AG04450 (cell line): ENCODE data around the gene AKT2. TPM values are rescaled to one million over a fixed set of nuclear protein-coding genes. Genes with fewer than 3 reads are reported as not detected.

Experiments
- CTCF ChIA-PET: fragments of 300-600, 350-600 bp; formaldehyde crosslinking; extraction: SDS; loops from one replicate; lab custom pipeline; 2022; ENCODE audit warnings: antibody characterized with exemption, inconsistent platforms; lab: Charles Lee
- POLR2A ChIA-PET: fragments of 350-600 bp; formaldehyde crosslinking; extraction: SDS; loops from one replicate; lab custom pipeline; 2021; ENCODE audit warnings: antibody characterized with exemption, inconsistent platforms; lab: Yijun Ruan, JAX
- DNase-seq: peaks from one replicate; pipeline ENCODE4 v3.0.0-alpha.2; 2011; ENCODE audit warnings: low read depth, low spot score
- H3K27ac ChIP-seq: one replicate; pipeline ENCODE4 v1.5.1; 2012; ENCODE audit warnings: low read depth, low read length, control low read depth
- H3K27me3 ChIP-seq: one replicate; pipeline ENCODE4 v1.6.0; 2012; ENCODE audit warnings: low read length; ENCODE audit not compliant: control insufficient read depth, insufficient read depth
- H3K4me3 ChIP-seq: 2 replicates; pipeline ENCODE4 v1.5.1; 2011; ENCODE audit warnings: mild to moderate bottlenecking, low read depth, low read length, control low read depth
- H3K9me3 ChIP-seq: 2 replicates; pipeline ENCODE4 v1.5.1; 2012; ENCODE audit warnings: low read length; ENCODE audit not compliant: control insufficient read depth, insufficient read depth
- CTCF ChIP-seq: IDR thresholded peaks from 2 replicates; pipeline ENCODE4 v1.5.1; 2011; ENCODE audit warnings: low read depth, low read length, control low read depth, inconsistent platforms
- polyA plus RNA-seq: library from polyadenylated mRNA; depleted of rRNA; stranded (reverse); fragments of >200 nt; gene quantifications from 2 replicates; pipeline ENCODE4 v1.2.3, GENCODE V29; 2011

The AKT2 gene
- polyA plus RNA-seq, 1 experiment, result 99.8 TPM

GRCh38 chr19:40229926-40230417 is 55.2 kb downstream of the AKT2 start:
- H3K9me3 ChIP-seq, result no peaks in the 10 kb centered on the region; the same call in 1 of the 2 replicates
- DNase-seq, result no peak
- no peak for TF ChIP-seq CTCF
- ChIA-PET POLR2A (no interaction called here), CTCF (interaction anchor here (1.1 kb wide), 1 partner anchor 90 kb away, joined by 3 read pairs; no protein-coding TSS in a partner anchor)
- no peak overlapping the region for H3K27ac ChIP-seq
- peaks cover 3% of the 10 kb centered on the region for H3K27me3 ChIP-seq
- H3K4me3 ChIP-seq, result no peak overlapping the region

- DNase-seq, result no peak
- Histone ChIP-seq H3K4me3 (no peak overlapping the region), H3K9me3 (no peaks in the 10 kb centered on the region; the same call in 1 of the 2 replicates), H3K27ac (no peak overlapping the region), H3K27me3 (peaks cover 5% of the 10 kb centered on the region)
- CTCF ChIA-PET, result no interaction called here
- POLR2A ChIA-PET, result no interaction called here
- no peak for TF ChIP-seq CTCF
Observed at GRCh38 chr19:40229484-40229883, 55.7 kb downstream of the AKT2 start.

GRCh38 chr19:40228863-40229262 is 56.3 kb downstream of the AKT2 start:
- no peak overlapping the region for H3K27ac ChIP-seq
- no peak for DNase-seq
- CTCF ChIA-PET, result interaction anchor here (1.4 kb wide), 1 partner anchor 89 kb away, joined by 4 read pairs; no protein-coding TSS in a partner anchor
- peaks cover 7% of the 10 kb centered on the region for H3K27me3 ChIP-seq
- H3K4me3 ChIP-seq, result no peak overlapping the region
- no peak for TF ChIP-seq CTCF
- POLR2A ChIA-PET, result no interaction called here
- no peaks in the 10 kb centered on the region; the same call in 1 of the 2 replicates for H3K9me3 ChIP-seq

- CTCF ChIA-PET, result interaction anchor here (1.4 kb wide), 1 partner anchor 88 kb away, joined by 4 read pairs; no protein-coding TSS in a partner anchor
- DNase-seq, result no peak
- Histone ChIP-seq H3K4me3 (no peak overlapping the region), H3K27me3 (peaks cover 7% of the 10 kb centered on the region), H3K27ac (no peak overlapping the region), H3K9me3 (peaks cover 1% of the 10 kb centered on the region; the same call in 1 of the 2 replicates)
- POLR2A ChIA-PET, result interaction anchor here (0.6 to 1.2 kb wide), 2 partner anchors 10 to 54 kb away, joined by 3 read pairs; partner anchors contain the start of gene TTC9B
- no peak for TF ChIP-seq CTCF
Observed at GRCh38 chr19:40228346-40228745, 56.8 kb downstream of the AKT2 start.
